WTC11 (cell line): ENCODE results near the gene PSMD8.

Experiments
- ATF1 ChIP-seq: sonication (generic); formaldehyde crosslinking; IDR thresholded peaks from 2 replicates; pipeline ENCODE4 v1.8.1; 2023; ENCODE audit warnings: mild to moderate bottlenecking, moderate library complexity, missing genetic modification reagents
- ATF6 ChIP-seq: sonication (generic); formaldehyde crosslinking; IDR thresholded peaks from 2 replicates; pipeline ENCODE4 v1.8.1; 2023; ENCODE audit warnings: mild to moderate bottlenecking, missing genetic modification reagents
- CTCF ChIP-seq: fragments of 200-600 bp; IDR thresholded peaks from 2 replicates; pipeline ENCODE4 v1.8.0; 2022; ENCODE audit warnings: antibody characterized with exemption
- GTF2I ChIP-seq: fragments of 250-450 bp; sonication (Bioruptor Pico); conservative IDR thresholded peaks from 2 replicates; pipeline ENCODE4 v1.4.0; 2021; ENCODE audit warnings: mild to moderate bottlenecking
- JUN ChIP-seq: sonication (generic); formaldehyde crosslinking; IDR thresholded peaks from 2 replicates; pipeline ENCODE4 v1.8.0; 2023; ENCODE audit warnings: mild to moderate bottlenecking, missing genetic modification reagents
- MAX ChIP-seq: sonication (generic); formaldehyde crosslinking; IDR thresholded peaks from 2 replicates; pipeline ENCODE4 v1.8.0; 2022; ENCODE audit warnings: mild to moderate bottlenecking, missing genetic modification reagents
- NFE2L1 ChIP-seq: sonication (generic); formaldehyde crosslinking; IDR thresholded peaks from 2 replicates; pipeline ENCODE4 v1.8.1; 2023; ENCODE audit warnings: missing genetic modification reagents
- NFYB ChIP-seq: sonication (generic); formaldehyde crosslinking; conservative IDR thresholded peaks from 2 replicates; pipeline ENCODE4 v1.8.0; 2022; ENCODE audit warnings: low read depth, missing genetic modification reagents
- TEAD4 ChIP-seq: sonication (generic); formaldehyde crosslinking; IDR thresholded peaks from 2 replicates; pipeline ENCODE4 v1.8.0; 2022; ENCODE audit warnings: mild to moderate bottlenecking, missing genetic modification reagents
- ZNF423 ChIP-seq: fragments of 250-450 bp; sonication (Bioruptor Pico); IDR thresholded peaks from 2 replicates; pipeline ENCODE4 v2.1.2; 2022; ENCODE audit warnings: mild to moderate bottlenecking, moderate library complexity

- TF ChIP-seq CTCF (no peak), JUN (no peak), ATF6 (CRISPR knock-in tag) (no peak), GTF2I (CRISPR knock-in tag) (no peak), MAX (no peak), NFYB (CRISPR knock-in tag) (no peak), ZNF423 (CRISPR knock-in tag) (no peak), TEAD4 (CRISPR knock-in tag) (no peak), ATF1 (no peak), NFE2L1 (CRISPR knock-in tag) (no peak)
These were observed 47.5 kb downstream of the PSMD8 start for GRCh38 chr19:38421856-38422255.
